HepG2 (cell line): ENCODE results near the gene EMC9. TPM values are rescaled to one million over a fixed set of nuclear protein-coding genes. Genes with fewer than 3 reads are reported as not detected.
A peak's percentile ranks its signal among the peaks of the same experiment; 100 is the strongest.

ENCODE experiments used
- ARHGAP35 ChIP-seq: sonication (generic); formaldehyde crosslinking; IDR thresholded peaks from 2 replicates; pipeline ENCODE4 v1.9.0; 2022; ENCODE audit warnings: mild to moderate bottlenecking, inconsistent platforms, moderate library complexity, missing genetic modification reagents, borderline replicate concordance
- ARID3A ChIP-seq: IDR thresholded peaks from 2 replicates; pipeline ENCODE4 v1.6.1; 2012; ENCODE audit warnings: low read depth, low read length, improper control_type of control experiment
- ATF2 ChIP-seq: sonication (generic); formaldehyde crosslinking; IDR thresholded peaks from 2 replicates; pipeline ENCODE4 v1.4.0; 2020; ENCODE audit warnings: missing genetic modification reagents
- BRF2 ChIP-seq: sonication (generic); formaldehyde crosslinking; IDR thresholded peaks from 2 replicates; pipeline ENCODE4 v1.8.1; 2022; ENCODE audit warnings: mild to moderate bottlenecking, missing genetic modification reagents
- CAMTA2 ChIP-seq: sonication (generic); formaldehyde crosslinking; IDR thresholded peaks from 2 replicates; pipeline ENCODE4 v1.4.0; 2020; ENCODE audit warnings: mild to moderate bottlenecking, missing genetic modification reagents, borderline replicate concordance
- CC2D1A ChIP-seq: sonication (generic); formaldehyde crosslinking; IDR thresholded peaks from 2 replicates; pipeline ENCODE4 v1.8.1; 2023; ENCODE audit warnings: mild to moderate bottlenecking, missing genetic modification reagents
- GATAD2A ChIP-seq: IDR thresholded peaks from 2 replicates; pipeline ENCODE4 v1.6.1; 2016
- GTF2F1 ChIP-seq: fragments of 150-350 bp; IDR thresholded peaks from 2 replicates; pipeline ENCODE4 v1.6.1; 2014; ENCODE audit warnings: low read length
- GZF1 ChIP-seq: sonication (generic); formaldehyde crosslinking; IDR thresholded peaks from 2 replicates; pipeline ENCODE4 v1.5.1; 2020; ENCODE audit warnings: mild to moderate bottlenecking, missing genetic modification reagents
- HNRNPL ChIP-seq: fragments of 200-400 bp; formaldehyde crosslinking; IDR thresholded peaks from 2 replicates; pipeline ENCODE4 v1.6.1; 2017; ENCODE audit warnings: mild to moderate bottlenecking, low read depth, low read length
- IKZF1 ChIP-seq: fragments of 450-650 bp; IDR thresholded peaks from 2 replicates; pipeline ENCODE4 v1.7.1; 2016
- ISL2 ChIP-seq: sonication (generic); formaldehyde crosslinking; IDR thresholded peaks from 2 replicates; pipeline ENCODE4 v1.5.0; 2020; ENCODE audit warnings: missing genetic modification reagents
- LCORL ChIP-seq, 2 experiments: fragments of 450-650 bp in 1 of 2; sonication (generic) in 1 of 2; formaldehyde crosslinking in 1 of 2; IDR thresholded peaks; 2 replicates each; pipeline versions ENCODE4 v1.5.0 to v1.6.1; 2017 to 2020; ENCODE audit warnings: antibody characterized with exemption in 1 of 2, missing genetic modification reagents in 1 of 2
- NFE2L1 ChIP-seq: sonication (generic); formaldehyde crosslinking; IDR thresholded peaks from 2 replicates; pipeline ENCODE4 v1.4.0; 2020; ENCODE audit warnings: missing genetic modification reagents, mild to moderate bottlenecking, borderline replicate concordance
- NONO ChIP-seq, 2 experiments: fragments of 450-650 bp in 1 of 2; sonication (generic) in 1 of 2; formaldehyde crosslinking in 1 of 2; IDR thresholded peaks in 1 of 2; conservative IDR thresholded peaks in 1 of 2; 2 replicates each; pipeline versions ENCODE4 v1.6.1 to v1.8.0; 2017 to 2022; ENCODE audit warnings: mild to moderate bottlenecking in 1 of 2, missing genetic modification reagents in 1 of 2, moderate library complexity in 1 of 2
- PAF1 ChIP-seq: IDR thresholded peaks from 2 replicates; pipeline ENCODE4 v1.6.1; 2016; ENCODE audit warnings: missing genetic modification reagents, missing compliant biosample characterization
- PHF21A ChIP-seq: sonication (generic); formaldehyde crosslinking; IDR thresholded peaks from 2 replicates; pipeline ENCODE4 v1.5.0; 2020; ENCODE audit warnings: mild to moderate bottlenecking, missing genetic modification reagents
- RAD21 ChIP-seq: fragments of 450-650 bp; formaldehyde crosslinking; IDR thresholded peaks from 2 replicates; pipeline ENCODE4 v1.5.0; 2020; ENCODE audit warnings: mild to moderate bottlenecking
- SMAD9 ChIP-seq: sonication (generic); formaldehyde crosslinking; IDR thresholded peaks from 2 replicates; pipeline ENCODE4 v1.5.1; 2020; ENCODE audit warnings: mild to moderate bottlenecking, missing genetic modification reagents
- SNRNP70 ChIP-seq: fragments of 200-400 bp; formaldehyde crosslinking; IDR thresholded peaks from 2 replicates; pipeline ENCODE4 v1.6.1; 2017; ENCODE audit warnings: mild to moderate bottlenecking, low read depth, low read length, moderate library complexity
- ZBTB7A ChIP-seq: sonication (generic); formaldehyde crosslinking; IDR thresholded peaks from 2 replicates; pipeline ENCODE4 v1.8.0; 2022; ENCODE audit warnings: mild to moderate bottlenecking, missing genetic modification reagents
- ZNF10 ChIP-seq: sonication (generic); formaldehyde crosslinking; IDR thresholded peaks from 2 replicates; pipeline ENCODE4 v1.4.0; 2020; ENCODE audit warnings: mild to moderate bottlenecking, low read depth, missing genetic modification reagents, borderline replicate concordance
- ZNF556 ChIP-seq: sonication (generic); formaldehyde crosslinking; IDR thresholded peaks from 2 replicates; pipeline ENCODE4 v1.4.0; 2020; ENCODE audit warnings: mild to moderate bottlenecking, missing genetic modification reagents, borderline replicate concordance
- ZNF746 ChIP-seq: sonication (generic); formaldehyde crosslinking; IDR thresholded peaks from 2 replicates; pipeline ENCODE4 v1.8.0; 2022; ENCODE audit warnings: mild to moderate bottlenecking, missing genetic modification reagents
- ZNF781 ChIP-seq: sonication (generic); formaldehyde crosslinking; IDR thresholded peaks from 2 replicates; pipeline ENCODE4 v1.5.1; 2020; ENCODE audit warnings: borderline replicate concordance, mild to moderate bottlenecking, missing genetic modification reagents; ENCODE audit errors: not compliant biosample characterization
- polyA plus RNA-seq, 8 experiments: library from polyadenylated mRNA; depleted of rRNA in 3 of 8; stranded (reverse) in 7 of 8; unstranded in 1 of 8; fragments of >200 nt; fragmentation: Illumina TruSeq in 4 of 8; extraction: Trizol in 4 of 8; gene quantifications; 2 replicates each; pipeline versions ENCODE4 v1.2.1 to v1.2.3, GENCODE V29; 2011 to 2016; ENCODE audit warnings: low read depth in 4 of 8, missing spikeins in 1 of 8, mixed read lengths in 1 of 8; ENCODE audit not compliant: insufficient read depth in 1 of 8
- total RNA-seq, 5 experiments: library from RNA; depleted of rRNA; stranded (reverse); fragments of >200 nt; fragmentation: Illumina TruSeq; extraction: Trizol; gene quantifications; 2 replicates each; pipeline ENCODE4 v1.2.3, GENCODE V29; 2016; ENCODE audit warnings: low read depth in 1 of 5

The EMC9 gene
- total and polyA plus RNA-seq, 2 of the 13 experiments (the other 11 are each of a cell fraction or from before 2014, with no cell fraction given), result 60.5 to 78.7 TPM

GRCh38 chr14:24145690-24146452 is 4.5 kb upstream of the EMC9 start (continued):
- TF ChIP-seq SNRNP70, result no peak
- no peak for TF ChIP-seq ARID3A
- 0 out of 2 replicates have a peak, but pooled peaks have one; percentile 33 for TF ChIP-seq PAF1 (CRISPR knock-in tag)
- TF ChIP-seq ZBTB7A (CRISPR knock-in tag), result no peak
- TF ChIP-seq ISL2 (CRISPR knock-in tag), result no peak; the same call in 1 of the 2 replicates
- no peak for TF ChIP-seq GTF2F1
- no peak for TF ChIP-seq IKZF1
- no peak for TF ChIP-seq CC2D1A (CRISPR knock-in tag)
- TF ChIP-seq NFE2L1, result peak; percentile 57; the same call in 1 of the 2 replicates
- TF ChIP-seq BRF2, result no peak
- TF ChIP-seq HNRNPL, result no peak
- no peak for TF ChIP-seq ATF2 (CRISPR knock-in tag)
- TF ChIP-seq ZNF10, result no peak
- no peak for TF ChIP-seq ZNF781 (CRISPR knock-in tag)
- no peak for TF ChIP-seq NONO (IDR thresholded peaks at IDR 0.05)
- no peak for TF ChIP-seq NONO (CRISPR knock-in tag; conservative IDR thresholded peaks at IDR 0.05)
- TF ChIP-seq ZNF746 (CRISPR knock-in tag), result no peak
- TF ChIP-seq ARHGAP35 (CRISPR knock-in tag), result no peak
- TF ChIP-seq GATAD2A (CRISPR knock-in tag), result no peak
- TF ChIP-seq GZF1 (CRISPR knock-in tag), result 0 out of 2 replicates have a peak, but pooled peaks have one; percentile 5
- TF ChIP-seq LCORL (IDR thresholded peaks at IDR 0.05), result no peak
- TF ChIP-seq LCORL (CRISPR knock-in tag; IDR thresholded peaks at IDR 0.05), result no peak
- TF ChIP-seq RAD21, result no peak
- 0 out of 2 replicates have a peak, but pooled peaks have one; percentile 66 for TF ChIP-seq SMAD9 (CRISPR knock-in tag)
- peak; percentile 85; the same call in 1 of the 2 replicates for TF ChIP-seq CAMTA2 (CRISPR knock-in tag)
- no peak for TF ChIP-seq PHF21A (CRISPR knock-in tag)
- no peak for TF ChIP-seq ZNF556 (CRISPR knock-in tag)
